ENCODE measurements around the gene FBXL17.

FBXL17 gene

GRCh38 chr5:107982703-107983425 is 399.0 kb downstream of the FBXL17 start:
- no peak for DNase-seq

GRCh38 chr5:107980923-107981692 is 400.8 kb downstream of the FBXL17 start:
- DNase-seq = no peak

DNA sequence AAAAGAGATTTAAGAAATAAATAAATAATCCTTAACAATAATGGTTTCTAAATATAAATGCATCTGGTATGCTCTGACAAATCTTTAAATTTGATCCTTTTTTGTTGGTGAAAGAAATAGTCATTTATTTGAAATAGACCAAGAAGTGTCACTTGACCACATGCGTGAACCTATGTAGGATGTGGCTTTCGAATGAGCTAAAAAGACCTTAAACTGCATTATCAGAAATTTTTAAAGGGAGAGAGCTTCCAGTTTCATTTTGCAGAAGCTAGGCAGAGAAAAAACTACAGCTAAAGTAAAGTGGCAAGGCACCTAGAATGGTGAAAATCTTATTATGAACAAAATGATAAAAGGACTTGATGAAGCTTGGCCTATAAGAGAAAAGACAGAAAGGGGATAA is 402.0 kb downstream of the FBXL17 start:
- DNase-seq = peak; percentile 15

DNA sequence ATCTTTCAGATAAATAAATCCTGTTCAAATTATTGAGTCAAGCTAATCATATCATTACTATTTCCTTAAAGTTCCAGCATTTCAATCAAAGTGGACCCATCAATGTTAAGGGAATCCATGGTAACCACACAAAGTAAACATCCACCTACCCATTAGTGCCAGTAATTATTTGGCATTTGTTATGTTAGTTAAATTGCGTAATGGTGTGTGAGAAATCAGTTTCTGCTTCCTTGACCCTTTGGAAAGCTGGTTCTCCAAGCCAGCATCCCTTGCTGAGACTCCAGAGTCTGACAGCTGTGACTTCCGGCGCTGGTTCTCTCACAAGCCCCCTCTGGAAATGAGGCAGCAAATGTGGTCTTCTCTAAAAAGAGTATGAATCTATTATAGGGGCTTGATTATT is 402.6 kb downstream of the FBXL17 start:
- no peak for DNase-seq

DNA sequence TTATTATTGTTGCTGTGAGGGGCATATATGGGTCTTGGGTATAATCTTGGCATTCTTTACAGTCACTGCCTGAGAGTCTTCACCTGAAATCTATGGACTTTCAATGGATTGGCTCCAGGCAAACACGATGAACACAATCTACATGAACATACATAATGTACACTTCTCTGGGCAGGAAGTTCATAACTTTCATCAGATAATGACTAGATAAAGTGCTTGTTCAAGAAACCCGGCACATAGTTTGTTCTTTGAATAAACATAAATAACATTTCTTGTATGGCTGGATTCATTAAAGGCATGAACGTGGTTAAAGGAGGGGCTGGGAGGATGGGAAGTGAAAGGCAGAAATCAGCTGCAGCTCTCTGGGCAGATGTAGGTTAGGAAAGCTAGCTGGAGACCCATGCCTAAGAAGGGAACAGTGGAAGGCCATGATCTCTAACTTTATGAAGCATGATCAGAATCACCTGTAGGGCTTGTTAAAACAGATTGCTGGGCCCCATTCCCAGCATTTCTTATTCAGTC is 404.3 kb downstream of the FBXL17 start:
- no peak for DNase-seq

DNA sequence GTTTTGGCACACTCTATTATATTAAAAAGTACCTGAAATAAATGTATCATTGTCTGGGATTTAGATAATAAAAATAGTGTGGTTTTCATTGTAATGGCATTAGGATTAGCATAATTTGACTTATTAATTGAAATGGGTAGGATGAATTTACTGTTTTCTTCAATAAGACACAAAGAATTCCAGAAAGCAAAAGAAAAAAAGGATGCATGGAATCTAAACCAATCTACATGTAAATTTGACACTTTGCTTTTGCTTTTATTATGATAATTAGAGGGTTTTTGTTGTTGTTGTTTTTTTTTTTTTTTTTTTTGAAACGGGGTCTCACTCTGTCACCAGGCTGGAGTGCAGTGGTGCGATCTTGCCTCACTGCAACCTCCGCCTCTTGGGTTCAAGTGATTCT is 406.3 kb downstream of the FBXL17 start:
- no peak for DNase-seq

- no peak for DNase-seq
Observed at GRCh38 chr5:107971846-107972245, 410.1 kb downstream of the FBXL17 start.

GRCh38 chr5:107969847-107970246 is 412.1 kb downstream of the FBXL17 start:
- DNase-seq = no peak

GRCh38 chr5:107968998-107969397 is 412.9 kb downstream of the FBXL17 start:
- no peak for DNase-seq

GRCh38 chr5:107968406-107968843 is 413.5 kb downstream of the FBXL17 start:
- DNase-seq = no peak

DNA sequence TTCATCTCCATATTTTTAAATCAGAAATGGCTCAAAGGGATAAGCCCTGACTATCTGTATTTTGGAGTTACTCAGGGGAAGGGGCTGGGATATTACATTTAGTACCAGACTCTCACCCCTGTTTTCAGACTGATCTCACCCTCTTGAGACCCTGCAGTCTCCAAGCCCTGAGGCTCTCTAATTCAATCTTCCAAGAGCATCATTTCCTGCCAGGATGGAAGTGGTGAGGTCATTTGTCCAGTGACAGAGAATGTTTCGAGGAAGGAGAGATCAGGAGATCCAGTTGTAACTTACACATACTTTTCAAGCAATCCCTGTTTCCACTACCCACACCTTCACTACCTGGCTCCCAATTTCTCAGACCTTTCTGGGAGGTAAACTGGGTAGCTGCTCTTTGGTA is 415.7 kb downstream of the FBXL17 start:
- DNase-seq = no peak

GRCh38 chr5:107964722-107965121 is 417.2 kb downstream of the FBXL17 start:
- no peak for DNase-seq

GRCh38 chr5:107959573-107960279 is 422.2 kb downstream of the FBXL17 start:
- DNase-seq = no peak

DNA sequence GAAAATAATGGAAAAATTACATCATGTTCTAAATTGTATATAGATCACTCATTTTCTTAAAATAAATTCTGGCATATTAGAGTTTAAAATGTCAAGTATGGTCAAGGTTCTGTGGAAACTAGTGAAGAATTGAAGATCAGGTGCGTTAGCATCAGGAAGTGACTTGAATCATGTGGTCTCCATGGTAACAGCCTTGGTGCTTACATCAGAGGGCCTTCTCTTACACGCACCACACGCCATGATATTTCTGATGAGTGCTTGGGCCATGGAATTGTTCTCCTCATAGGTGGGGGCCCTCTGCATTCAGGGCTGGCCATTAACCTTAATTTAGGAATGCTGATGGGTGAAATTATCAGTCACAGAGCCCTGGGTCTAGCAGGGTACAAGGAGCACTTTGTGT is 423.0 kb downstream of the FBXL17 start:
- no peak for DNase-seq

GRCh38 chr5:107958432-107958831 is 423.5 kb downstream of the FBXL17 start:
- no peak for DNase-seq

DNA sequence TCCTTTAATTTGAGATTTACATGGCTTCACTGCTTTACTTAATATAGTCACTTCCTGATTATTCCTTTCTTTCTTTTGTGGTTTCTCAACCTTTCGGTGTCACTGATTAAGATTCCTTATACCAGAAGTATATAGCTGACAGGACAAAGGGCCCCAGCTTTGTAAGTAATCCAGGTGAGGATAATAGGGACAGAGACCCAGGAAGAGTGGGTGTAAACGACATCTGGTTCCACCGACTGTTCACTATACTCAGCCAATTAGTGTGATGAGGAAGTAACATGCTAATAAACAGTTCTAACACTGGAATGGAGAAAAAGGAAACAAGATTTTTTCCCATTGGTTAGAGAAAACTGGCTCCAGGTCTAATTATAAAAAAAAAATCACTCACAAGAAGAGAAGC is 424.8 kb downstream of the FBXL17 start:
- DNase-seq = no peak

- DNase-seq = no peak
Observed at GRCh38 chr5:107955321-107955720, 426.6 kb downstream of the FBXL17 start.

- no peak for DNase-seq
Observed at GRCh38 chr5:107954254-107954653, 427.6 kb downstream of the FBXL17 start.

DNA sequence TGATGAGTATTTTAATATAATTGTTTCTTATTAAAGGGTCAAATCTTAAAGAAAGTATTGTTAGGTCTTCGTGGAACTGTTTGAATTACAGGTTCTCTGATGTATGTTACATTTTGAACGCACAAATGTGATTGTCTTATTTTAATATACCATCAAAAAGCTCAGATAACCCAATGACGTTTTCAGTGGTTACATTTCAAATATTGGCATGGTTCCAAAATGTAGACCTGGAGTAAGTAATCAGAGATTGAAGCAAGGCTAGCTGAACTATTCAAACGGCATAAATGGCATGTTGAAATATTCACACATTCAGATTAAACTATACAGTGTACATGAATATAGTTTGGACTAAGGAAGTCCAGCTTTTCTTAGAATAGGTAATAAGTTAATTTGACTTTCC is 429.4 kb downstream of the FBXL17 start:
- no peak for DNase-seq

- no peak for DNase-seq
Observed at GRCh38 chr5:107951309-107951708, 430.6 kb downstream of the FBXL17 start.

GRCh38 chr5:107950776-107951175 is 431.1 kb downstream of the FBXL17 start:
- DNase-seq = no peak

DNA sequence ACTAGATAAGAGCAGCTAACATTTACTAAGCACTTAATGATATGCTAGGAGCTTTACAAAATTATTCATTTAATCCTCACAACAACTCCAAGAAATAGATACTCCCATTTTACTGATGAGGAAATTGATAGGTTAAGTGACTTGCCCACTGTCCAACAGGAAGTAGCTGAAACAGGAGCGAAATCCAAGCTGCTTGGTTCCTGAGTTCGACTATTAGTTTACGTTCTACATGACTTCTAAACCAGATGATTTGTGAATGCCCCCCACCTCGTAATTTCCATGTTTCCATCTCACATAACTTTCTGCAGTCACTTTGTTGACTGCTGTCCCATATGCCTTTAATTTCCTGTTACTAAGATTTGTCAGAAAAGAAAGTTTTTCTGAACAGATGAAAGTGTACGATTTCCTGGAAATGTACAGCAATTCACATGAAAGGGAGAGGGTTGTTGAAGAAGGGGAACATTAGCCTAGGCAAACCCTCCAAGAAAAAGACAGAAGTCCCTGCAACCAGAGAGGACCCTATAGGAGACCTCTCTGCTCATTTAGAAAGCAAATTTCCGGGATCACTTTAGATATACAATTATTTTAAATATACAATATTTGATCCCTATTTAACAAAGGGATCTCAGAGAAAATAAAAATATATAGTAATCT is 432.1 kb downstream of the FBXL17 start:
- no peak for DNase-seq

- no peak for DNase-seq
Observed at GRCh38 chr5:107948377-107948776, 433.5 kb downstream of the FBXL17 start.

All from CD4-positive, alpha-beta T cell treated with Interleukin-4 for 4 hours (primary cell).